ENCODE measurements around the gene ZDHHC20. TPM values are rescaled to one million over a fixed set of nuclear protein-coding genes. Genes with fewer than 3 reads are reported as not detected.

Gene ZDHHC20
- polyA plus RNA-seq, 2 of the 4 experiments (the other 2 are of a cell fraction): 26.9 to 57.0 TPM

GRCh38 chr13:21338639-21339278 lies 120.3 kb downstream of the ZDHHC20 start:
- H3K4me2 ChIP-seq: no peak overlapping the region
- WGBS (ENCODE audit: missing lambda C conversion rate): 43% methylated on average over 2 of the region's 4 CpGs
- ChIA-PET CTCF (no interaction called here), POLR2A (no interaction called here)
- TF ChIP-seq GATA3 (IDR thresholded peaks at IDR 0.05; ENCODE audit: borderline replicate concordance) (no peak), KDM5A (IDR thresholded peaks at IDR 0.05) (no peak), SREBF2 (IDR thresholded peaks at IDR 0.05) (no peak), NPAS2 (CRISPR knock-in tag; IDR thresholded peaks at IDR 0.05; ENCODE audit: borderline replicate concordance) (no peak), POLR2AphosphoS2 (conservative IDR thresholded peaks at IDR 0.05; ENCODE audit: low read length) (no peak), EHF (CRISPR knock-in tag; IDR thresholded peaks at IDR 0.05) (no peak), CHD4 (IDR thresholded peaks at IDR 0.05; ENCODE audit: borderline replicate concordance) (no peak), HOXB5 (CRISPR knock-in tag; IDR thresholded peaks at IDR 0.05) (no peak), JUN (IDR thresholded peaks at IDR 0.05) (no peak), TP53 (CRISPR knock-in tag; IDR thresholded peaks at IDR 0.05) (no peak)
- H3K27ac ChIP-seq: no peak overlapping the region
- ATAC-seq (no peak), DNase-seq (ENCODE audit: low read depth in 1 of 2, low spot score in 1 of 2) (no peak), FAIRE-seq (no peak)
- no peaks in the 10 kb centered on the region for H3K4me1 ChIP-seq
- 0 out of 3 replicates have a peak, but pooled peaks cover 5% of the 10 kb centered on the region for H3K9me3 ChIP-seq
- no peak overlapping the region for H3K4me3 ChIP-seq

- CTCF ChIA-PET: no interaction called here
- ATAC-seq (peak in 1 of 2 experiments; percentile 33; a peak in 1 of 6 replicates), FAIRE-seq (no peak), DNase-seq (ENCODE audit: low read depth in 1 of 2, low spot score in 1 of 2) (no peak)
- Histone ChIP-seq H3K4me3 (no peak overlapping the region), H3K4me1 (no peaks in the 10 kb centered on the region), H3K4me2 (no peak overlapping the region), H3K9me3 (0 out of 3 replicates have a peak, but pooled peaks cover 5% of the 10 kb centered on the region), H3K27ac (no peak overlapping the region)
- POLR2A ChIA-PET: no interaction called here
- 80% methylated on average over 5 of the region's 6 CpGs for WGBS (ENCODE audit: missing lambda C conversion rate)
- no peak for TF ChIP-seq JUNB (IDR thresholded peaks at IDR 0.05)
- TF ChIP-seq NPAS2 (CRISPR knock-in tag; IDR thresholded peaks at IDR 0.05; ENCODE audit: borderline replicate concordance): no peak
- no peak for TF ChIP-seq E2F6 (IDR thresholded peaks at IDR 0.05; ENCODE audit: borderline replicate concordance, low read depth)
- TF ChIP-seq HMGXB4 (CRISPR knock-in tag; IDR thresholded peaks at IDR 0.05; ENCODE audit: borderline replicate concordance): no peak
- no peak for TF ChIP-seq ZFP36 (IDR thresholded peaks at IDR 0.05; ENCODE audit: borderline replicate concordance, partially characterized antibody)
- TF ChIP-seq HOXB13 (CRISPR knock-in tag; IDR thresholded peaks at IDR 0.05; ENCODE audit: low read depth): no peak
- no peak for TF ChIP-seq SMC3 (IDR thresholded peaks at IDR 0.05)
- no peak for TF ChIP-seq HEYL (CRISPR knock-in tag; IDR thresholded peaks at IDR 0.05)
- TF ChIP-seq FOSB (CRISPR knock-in tag; IDR thresholded peaks at IDR 0.05): no peak
- TF ChIP-seq CBX8 (IDR thresholded peaks at IDR 0.05): no peak
- no peak for TF ChIP-seq BHLHE40 (IDR thresholded peaks at IDR 0.05; ENCODE audit: low read depth, low read length)
- TF ChIP-seq PHF8 (IDR thresholded peaks at IDR 0.05; ENCODE audit: borderline replicate concordance, low read depth): no peak
- no peak for TF ChIP-seq REST (IDR thresholded peaks at IDR 0.05)
- TF ChIP-seq KDM5A (IDR thresholded peaks at IDR 0.05): no peak
- TF ChIP-seq RFX5 (IDR thresholded peaks at IDR 0.05): no peak
- TF ChIP-seq HOXB5 (CRISPR knock-in tag; IDR thresholded peaks at IDR 0.05): no peak
- TF ChIP-seq MYC (IDR thresholded peaks at IDR 0.05; ENCODE audit: borderline replicate concordance, low read length): no peak
- TF ChIP-seq HES2 (IDR thresholded peaks at IDR 0.05): no peak
Observed at GRCh38 chr13:21338156-21338555, 120.9 kb downstream of the ZDHHC20 start.

Data from A549 (cell line).